Embryonic facial prominence (tissue), 1 donor: ENCODE measurements around the gene GAK.

Experiments used
- DNase-seq: peaks from one replicate; pipeline ENCODE4 v3.0.0-alpha.2; 2016; ENCODE audit errors: extremely low spot score

Gene GAK

GRCh38 chr4:907691-908425 is 24.3 kb downstream of the GAK start:
- DNase-seq: no peak

GRCh38 chr4:907103-907400 is 25.1 kb downstream of the GAK start:
- no peak for DNase-seq

- DNase-seq: no peak
Measured at GRCh38 chr4:906339-907102, 25.6 kb downstream of the GAK start.

GRCh38 chr4:905485-906338 is 26.4 kb downstream of the GAK start:
- no peak for DNase-seq

GRCh38 chr4:903066-904046 is 28.8 kb downstream of the GAK start:
- no peak for DNase-seq

GRCh38 chr4:901192-901910 is 30.8 kb downstream of the GAK start:
- no peak for DNase-seq

GRCh38 chr4:900721-901120 is 31.4 kb downstream of the GAK start:
- DNase-seq: no peak

GRCh38 chr4:900073-900472 is 32.0 kb downstream of the GAK start:
- no peak for DNase-seq

GRCh38 chr4:899556-899906 is 32.6 kb downstream of the GAK start:
- no peak for DNase-seq

GRCh38 chr4:898869-899555 is 33.1 kb downstream of the GAK start:
- DNase-seq: no peak

GRCh38 chr4:898123-898522 is 34.0 kb downstream of the GAK start:
- no peak for DNase-seq

- DNase-seq: no peak
Measured at GRCh38 chr4:896630-897029, 35.5 kb downstream of the GAK start.

- DNase-seq: no peak
Measured at GRCh38 chr4:896216-896615, 35.9 kb downstream of the GAK start.

GRCh38 chr4:895596-895995 is 36.5 kb downstream of the GAK start:
- DNase-seq: no peak

GRCh38 chr4:893995-894705 is 38.0 kb downstream of the GAK start:
- no peak for DNase-seq

- DNase-seq: no peak
Measured at GRCh38 chr4:893276-893994, 38.7 kb downstream of the GAK start.

- no peak for DNase-seq
Measured at GRCh38 chr4:892780-893179, 39.3 kb downstream of the GAK start.

- DNase-seq: no peak
Measured at GRCh38 chr4:891747-892146, 40.4 kb downstream of the GAK start.
